PC-9 (cell line): Measurements from ENCODE around the gene HINT2. TPM values are rescaled to one million over a fixed set of nuclear protein-coding genes. Genes with fewer than 3 reads are reported as not detected.

Experiments
- BruUV-seq: library from RNA; stranded (reverse); fragments of 400-500 nt; replicated peaks from 2 replicates; lab custom pipeline; 2021; lab: Mats Ljungman, UMichigan
- CTCF ChIA-PET: fragments of 300-600 bp; sonication (Branson Sonifier 250); formaldehyde crosslinking; loops from one replicate; lab custom pipeline; 2022; ENCODE audit warnings: antibody characterized with exemption; lab: Charles Lee
- POLR2A ChIA-PET: fragments of 300-600 bp; sonication (Branson Sonifier 250); formaldehyde crosslinking; loops from one replicate; lab custom pipeline; 2022; ENCODE audit warnings: antibody characterized with exemption; ENCODE audit not compliant: unreplicated experiment; lab: Charles Lee
- DNase-seq, 2 experiments: peaks; one replicate each; pipeline versions ENCODE4 v3.0.0 to v3.0.0-alpha.2; 2015 to 2022; ENCODE audit warnings: mixed read lengths in 1 of 2
- H2AFZ ChIP-seq: fragments of 200-600 bp; sonication (generic); 2 replicates; pipeline ENCODE4 v1.8.1; 2017; ENCODE audit warnings: antibody characterized with exemption
- H3F3A ChIP-seq: fragments of 200-600 bp; sonication (generic); 2 replicates; pipeline ENCODE4 v1.8.1; 2017; ENCODE audit warnings: antibody characterized with exemption, mild to moderate bottlenecking, low read depth; ENCODE audit not compliant: insufficient read depth
- H3K27ac ChIP-seq: fragments of 200-600 bp; sonication (generic); 2 replicates; pipeline ENCODE4 v1.6.1; 2016; ENCODE audit warnings: mixed run types
- H3K27me3 ChIP-seq: fragments of 200-600 bp; sonication (generic); 2 replicates; pipeline ENCODE4 v1.6.1; 2016; ENCODE audit warnings: low read depth, mixed run types; ENCODE audit not compliant: insufficient read depth
- H3K36me3 ChIP-seq: fragments of 200-600 bp; sonication (generic); 2 replicates; pipeline ENCODE4 v1.6.1; 2016; ENCODE audit warnings: low read depth, mixed run types
- H3K4me1 ChIP-seq: fragments of 200-600 bp; sonication (generic); replicated peaks from 2 replicates; pipeline ENCODE4 v1.6.1; 2016; ENCODE audit warnings: mixed run types; ENCODE audit not compliant: insufficient read depth
- H3K4me2 ChIP-seq: fragments of 200-600 bp; sonication (generic); 2 replicates; pipeline ENCODE4 v1.6.1; 2017; ENCODE audit warnings: mixed run types
- H3K4me3 ChIP-seq: fragments of 200-600 bp; sonication (generic); 2 replicates; pipeline ENCODE4 v1.6.1; 2016; ENCODE audit warnings: mixed run types
- H3K79me2 ChIP-seq: fragments of 200-600 bp; sonication (generic); 2 replicates; pipeline ENCODE4 v1.6.1; 2017; ENCODE audit warnings: low read depth, mixed run types
- H3K9me2 ChIP-seq: fragments of 200-600 bp; sonication (generic); 2 replicates; pipeline ENCODE4 v1.8.1; 2017; ENCODE audit warnings: mild to moderate bottlenecking; ENCODE audit not compliant: insufficient read depth
- H3K9me3 ChIP-seq: fragments of 200-600 bp; sonication (generic); 2 replicates; pipeline ENCODE4 v1.8.1; 2016; ENCODE audit warnings: low read depth; ENCODE audit not compliant: insufficient read depth
- H4K20me1 ChIP-seq: fragments of 200-600 bp; sonication (generic); 2 replicates; pipeline ENCODE4 v1.8.1; 2017; ENCODE audit not compliant: insufficient read depth
- EZH2 ChIP-seq: fragments of 200-600 bp; sonication (generic); IDR thresholded peaks from 2 replicates; pipeline ENCODE4 v1.8.0; 2017; ENCODE audit warnings: antibody characterized with exemption, low read depth
- intact Hi-C: fragments of 100-400 bp; cut with micrococcal nuclease; formaldehyde crosslinking; loops from one replicate; pipeline ENCODE4 v1.10.0; 2022; ENCODE audit not compliant: unreplicated experiment
- total RNA-seq: library from RNA; stranded (reverse); gene quantifications from 2 replicates; pipeline ENCODE4 v1.2.3, GENCODE V29; 2021
- TF ChIP-seq, protein P1 (sequence below): fragments of 200-600 bp; sonication (generic); conservative IDR thresholded peaks from 2 replicates; pipeline ENCODE4 v1.6.1; 2017; ENCODE audit warnings: mixed run types, antibody characterized with exemption, mild to moderate bottlenecking, moderate library complexity

Gene HINT2
- total RNA-seq, 1 experiment from 2014 or later: 53.1 TPM

DNA sequence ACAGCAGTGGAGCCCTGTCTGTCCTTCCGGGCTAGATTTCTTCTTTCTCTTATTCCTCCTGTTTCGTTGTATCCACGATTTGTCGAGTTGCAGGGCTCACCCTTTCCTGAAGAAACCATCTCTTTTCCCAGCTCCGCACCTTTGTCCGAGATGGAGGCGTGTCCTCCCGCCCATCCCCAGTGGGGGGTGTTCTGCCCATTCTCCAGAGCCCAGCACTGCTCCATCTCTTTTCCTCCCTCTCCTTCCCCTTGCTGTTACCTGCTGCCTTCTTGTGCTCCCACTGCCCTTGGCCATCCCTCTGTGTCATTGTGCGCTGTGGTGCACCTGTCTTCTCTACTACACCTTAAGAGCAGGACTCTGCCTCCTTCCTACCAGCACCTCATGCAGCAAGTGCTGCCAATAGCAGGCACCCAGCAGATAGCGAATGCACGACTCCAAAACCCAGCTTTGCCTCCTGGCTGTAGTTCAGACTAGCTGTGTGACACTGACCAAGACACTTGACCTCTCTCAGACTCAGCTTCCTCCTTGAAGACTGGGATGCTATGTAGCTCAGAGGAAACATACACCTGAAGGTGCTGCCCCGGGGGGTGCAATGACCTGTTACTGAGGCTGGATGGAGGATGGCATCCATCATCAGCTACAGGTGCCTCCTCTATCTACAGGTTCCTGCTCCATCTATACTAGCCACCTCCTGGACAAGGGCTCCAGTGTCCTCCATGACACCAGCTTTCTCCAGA lies 46.5 kb upstream of the HINT2 start:
- Histone ChIP-seq H4K20me1 (no peaks in the 10 kb centered on the region), H3K4me2 (no peak overlapping the region), H3K27ac (no peak overlapping the region), H3K4me3 (no peak overlapping the region), H2AFZ (no peak overlapping the region), H3K79me2 (no peaks in the 10 kb centered on the region), H3F3A (no peaks in the 10 kb centered on the region), H3K36me3 (no peaks in the 10 kb centered on the region), H3K9me3 (no peaks in the 10 kb centered on the region), H3K27me3 (0 out of 2 replicates have a peak, but pooled peaks cover 7% of the 10 kb centered on the region), H3K9me2 (no peaks in the 10 kb centered on the region), H3K4me1 (no peaks in the 10 kb centered on the region)
- POLR2A ChIA-PET: no interaction called here
- intact Hi-C loops: no loop called here
- no TSS peak for BruUV-seq
- no peak for DNase-seq
- TF ChIP-seq, protein P1, sequence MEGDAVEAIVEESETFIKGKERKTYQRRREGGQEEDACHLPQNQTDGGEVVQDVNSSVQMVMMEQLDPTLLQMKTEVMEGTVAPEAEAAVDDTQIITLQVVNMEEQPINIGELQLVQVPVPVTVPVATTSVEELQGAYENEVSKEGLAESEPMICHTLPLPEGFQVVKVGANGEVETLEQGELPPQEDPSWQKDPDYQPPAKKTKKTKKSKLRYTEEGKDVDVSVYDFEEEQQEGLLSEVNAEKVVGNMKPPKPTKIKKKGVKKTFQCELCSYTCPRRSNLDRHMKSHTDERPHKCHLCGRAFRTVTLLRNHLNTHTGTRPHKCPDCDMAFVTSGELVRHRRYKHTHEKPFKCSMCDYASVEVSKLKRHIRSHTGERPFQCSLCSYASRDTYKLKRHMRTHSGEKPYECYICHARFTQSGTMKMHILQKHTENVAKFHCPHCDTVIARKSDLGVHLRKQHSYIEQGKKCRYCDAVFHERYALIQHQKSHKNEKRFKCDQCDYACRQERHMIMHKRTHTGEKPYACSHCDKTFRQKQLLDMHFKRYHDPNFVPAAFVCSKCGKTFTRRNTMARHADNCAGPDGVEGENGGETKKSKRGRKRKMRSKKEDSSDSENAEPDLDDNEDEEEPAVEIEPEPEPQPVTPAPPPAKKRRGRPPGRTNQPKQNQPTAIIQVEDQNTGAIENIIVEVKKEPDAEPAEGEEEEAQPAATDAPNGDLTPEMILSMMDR: no peak
- TF ChIP-seq EZH2: no peak
- CTCF ChIA-PET: no interaction called here

DNA sequence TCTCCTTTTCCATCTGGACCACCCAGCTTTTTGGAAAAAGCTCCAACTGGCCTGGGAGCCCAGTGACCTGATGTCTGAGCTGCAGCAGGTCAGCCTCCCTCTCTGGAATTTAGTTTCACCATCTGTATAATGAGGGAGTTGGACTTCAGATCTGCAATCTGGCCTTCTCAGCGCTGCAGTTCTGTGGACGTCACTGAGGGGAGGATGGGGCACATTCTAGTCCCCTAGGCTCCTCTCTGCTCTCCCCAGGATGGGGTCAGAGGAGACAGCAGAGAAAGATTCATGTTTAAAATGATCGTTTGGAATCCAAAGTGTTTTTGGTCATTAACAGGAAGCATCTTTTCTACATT lies 45.1 kb upstream of the HINT2 start:
- ChIA-PET CTCF (no interaction called here), POLR2A (no interaction called here)
- Histone ChIP-seq H3K36me3 (no peaks in the 10 kb centered on the region), H3K4me2 (no peak overlapping the region), H2AFZ (no peak overlapping the region), H3K79me2 (no peaks in the 10 kb centered on the region), H3K9me2 (no peaks in the 10 kb centered on the region), H3K4me1 (no peaks in the 10 kb centered on the region), H3F3A (no peaks in the 10 kb centered on the region), H3K27ac (no peak overlapping the region), H3K27me3 (0 out of 2 replicates have a peak, but pooled peaks cover 7% of the 10 kb centered on the region), H3K9me3 (no peaks in the 10 kb centered on the region), H3K4me3 (no peak overlapping the region), H4K20me1 (no peaks in the 10 kb centered on the region)
- TF ChIP-seq EZH2: no peak
- TF ChIP-seq, protein P1: no peak
- BruUV-seq: no TSS peak
- DNase-seq: no peak
- intact Hi-C loops: no loop called here

DNA sequence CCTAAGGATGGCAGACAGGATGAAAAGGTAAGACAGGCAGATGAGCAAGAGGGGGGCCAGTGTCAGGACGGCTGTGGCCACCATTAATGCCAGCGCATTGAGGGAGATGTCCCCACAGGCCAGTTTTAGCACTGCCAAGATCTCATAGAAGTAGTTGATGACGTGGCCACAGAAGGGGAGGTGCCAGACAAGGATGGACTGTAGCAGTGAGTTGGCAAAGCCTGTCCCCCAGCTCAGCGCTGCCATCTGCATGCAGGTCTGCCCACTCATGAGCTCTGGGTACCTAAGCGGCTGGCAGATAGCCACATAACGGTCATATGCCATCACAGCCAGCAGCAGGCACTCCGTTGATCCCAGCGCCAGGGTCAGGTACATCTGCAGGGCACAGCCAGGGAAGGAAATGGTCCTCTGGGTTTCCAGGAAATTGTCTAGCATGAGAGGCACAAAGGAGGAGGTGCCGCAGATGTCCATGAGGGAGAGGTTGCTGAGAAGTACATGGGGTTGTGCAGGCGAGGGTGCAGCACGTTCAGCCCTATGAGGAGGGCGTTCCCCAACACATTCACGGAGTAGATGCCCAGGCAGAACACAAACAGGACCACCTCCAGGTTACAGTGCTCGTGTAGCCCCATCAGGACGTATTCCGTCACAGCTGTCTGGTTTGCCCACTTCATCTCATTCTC lies 44.6 kb upstream of the HINT2 start:
- Histone ChIP-seq H3K27me3 (0 out of 2 replicates have a peak, but pooled peaks cover 7% of the 10 kb centered on the region), H3K4me1 (no peaks in the 10 kb centered on the region), H4K20me1 (no peaks in the 10 kb centered on the region), H2AFZ (no peak overlapping the region), H3K27ac (no peak overlapping the region), H3K36me3 (no peaks in the 10 kb centered on the region), H3K9me3 (no peaks in the 10 kb centered on the region), H3K9me2 (no peaks in the 10 kb centered on the region), H3K4me2 (no peak overlapping the region), H3F3A (no peaks in the 10 kb centered on the region), H3K79me2 (no peaks in the 10 kb centered on the region), H3K4me3 (no peak overlapping the region)
- no TSS peak for BruUV-seq
- intact Hi-C loops: no loop called here
- TF ChIP-seq, protein P1: no peak
- no peak for TF ChIP-seq EZH2
- ChIA-PET POLR2A (no interaction called here), CTCF (no interaction called here)
- no peak for DNase-seq
